Cerebellar nuclear complex (tissue), 1 donor: ENCODE data around the gene CTSZ.
"Not testable (repeated sequence)": the region's sequence is repeated elsewhere in the genome, so short reads cannot be mapped to it uniquely, and the experiment has no call there.

Source experiments
- DNase-seq, 2 experiments: peaks; one replicate each; lab custom pipeline; 2025; lab: John Stamatoyannopoulos, UW

CTSZ gene

GRCh38 chr20:58996226-58996611, 10.8 kb downstream of the CTSZ start:
- no peak for DNase-seq

- DNase-seq: no peak
Measured at GRCh38 chr20:58995461-58996225, 11.4 kb downstream of the CTSZ start.

- DNase-seq: no peak
Measured at GRCh38 chr20:58994390-58995159, 12.5 kb downstream of the CTSZ start.

GRCh38 chr20:58993332-58994248, 13.5 kb downstream of the CTSZ start:
- DNase-seq: no peak

GRCh38 chr20:58992911-58993310, 14.1 kb downstream of the CTSZ start:
- no peak for DNase-seq

GRCh38 chr20:58991715-58992114, 15.3 kb downstream of the CTSZ start:
- DNase-seq: no peak

GRCh38 chr20:58990651-58991445, 16.2 kb downstream of the CTSZ start:
- DNase-seq: no peak

GRCh38 chr20:58989196-58989595, 17.9 kb downstream of the CTSZ start:
- DNase-seq: no peak

GRCh38 chr20:58988565-58988882, 18.5 kb downstream of the CTSZ start:
- no peak for DNase-seq

GRCh38 chr20:58987790-58988564, 19.1 kb downstream of the CTSZ start:
- no peak for DNase-seq

GRCh38 chr20:58986968-58987517, 20.0 kb downstream of the CTSZ start:
- no peak for DNase-seq

GRCh38 chr20:58986286-58986967, 20.6 kb downstream of the CTSZ start:
- no peak for DNase-seq

GRCh38 chr20:58985656-58986055, 21.4 kb downstream of the CTSZ start:
- DNase-seq: no peak

- no peak for DNase-seq
Measured at GRCh38 chr20:58984691-58985090, 22.4 kb downstream of the CTSZ start.

- not testable (repeated sequence) for DNase-seq
Measured at GRCh38 chr20:58983115-58983468, 24.0 kb downstream of the CTSZ start.

GRCh38 chr20:58982406-58983114, 24.5 kb downstream of the CTSZ start:
- no peak for DNase-seq

GRCh38 chr20:58981628-58982364, 25.3 kb downstream of the CTSZ start:
- no peak for DNase-seq

- DNase-seq: no peak
Measured at GRCh38 chr20:58980711-58981627, 26.1 kb downstream of the CTSZ start, which contains the start of gene NELFCD. TSS of gene NELFCD (plus strand) at chr20:58981256. CDS start at chr20:58981310, 54 bp downstream.
